ENCODE data around the gene NXNL2. TPM values are rescaled to one million over a fixed set of nuclear protein-coding genes. Genes with fewer than 3 reads are reported as not detected.

NXNL2 gene
- total RNA-seq, 1 experiment from 2014 or later, result 0.66 TPM

- peak; percentile 7 for DNase-seq
- Histone ChIP-seq H3K4me2 (ENCODE audit: low read length) (no peak overlapping the region), H3K4me1 (ENCODE audit: insufficient read depth, low read length) (peaks cover 10% of the 10 kb centered on the region; the same call in 1 of the 2 replicates), H3K27me3 (ENCODE audit: low read length) (no peaks in the 10 kb centered on the region), H3K9ac (ENCODE audit: low read length) (no peak overlapping the region), H3F3A (ENCODE audit: low read length, unreplicated experiment) (no peaks in the 10 kb centered on the region), H3K4me3 (ENCODE audit: low read length) (no peak overlapping the region), H3K9me3 (ENCODE audit: low read length) (no peaks in the 10 kb centered on the region), H2AFZ (ENCODE audit: low read length) (no peak overlapping the region), H3K9me2 (replicated peaks; ENCODE audit: low read length) (no peaks in the 10 kb centered on the region), H3K27ac (ENCODE audit: low read length) (no peak overlapping the region), H3K36me3 (ENCODE audit: low read depth, low read length) (no peaks in the 10 kb centered on the region), H3K79me2 (ENCODE audit: low read length) (no peaks in the 10 kb centered on the region), H4K20me1 (ENCODE audit: low read length) (no peaks in the 10 kb centered on the region)
- POLR2A ChIA-PET (ENCODE audit: unreplicated experiment), result interaction anchor here (0.6 kb wide), 1 partner anchor 181 kb away, joined by 3 read pairs; no protein-coding TSS in a partner anchor
- TF ChIP-seq, protein P1, sequence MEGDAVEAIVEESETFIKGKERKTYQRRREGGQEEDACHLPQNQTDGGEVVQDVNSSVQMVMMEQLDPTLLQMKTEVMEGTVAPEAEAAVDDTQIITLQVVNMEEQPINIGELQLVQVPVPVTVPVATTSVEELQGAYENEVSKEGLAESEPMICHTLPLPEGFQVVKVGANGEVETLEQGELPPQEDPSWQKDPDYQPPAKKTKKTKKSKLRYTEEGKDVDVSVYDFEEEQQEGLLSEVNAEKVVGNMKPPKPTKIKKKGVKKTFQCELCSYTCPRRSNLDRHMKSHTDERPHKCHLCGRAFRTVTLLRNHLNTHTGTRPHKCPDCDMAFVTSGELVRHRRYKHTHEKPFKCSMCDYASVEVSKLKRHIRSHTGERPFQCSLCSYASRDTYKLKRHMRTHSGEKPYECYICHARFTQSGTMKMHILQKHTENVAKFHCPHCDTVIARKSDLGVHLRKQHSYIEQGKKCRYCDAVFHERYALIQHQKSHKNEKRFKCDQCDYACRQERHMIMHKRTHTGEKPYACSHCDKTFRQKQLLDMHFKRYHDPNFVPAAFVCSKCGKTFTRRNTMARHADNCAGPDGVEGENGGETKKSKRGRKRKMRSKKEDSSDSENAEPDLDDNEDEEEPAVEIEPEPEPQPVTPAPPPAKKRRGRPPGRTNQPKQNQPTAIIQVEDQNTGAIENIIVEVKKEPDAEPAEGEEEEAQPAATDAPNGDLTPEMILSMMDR (conservative IDR thresholded peaks at IDR 0.05; ENCODE audit: low read depth, low read length), result no peak
- no peak for TF ChIP-seq EZH2phosphoT487 (IDR thresholded peaks at IDR 0.05; ENCODE audit: borderline replicate concordance, low read length)
- TF ChIP-seq EZH2 (IDR thresholded peaks at IDR 0.05; ENCODE audit: low read length, unreplicated experiment), result no peak
- CTCF ChIA-PET, result interaction anchor here (1.0 kb wide), 1 partner anchor 504 kb away, joined by 3 read pairs; no protein-coding TSS in a partner anchor
- BruUV-seq (replicated peaks), result no TSS peak
- intact Hi-C loops (cut with micrococcal nuclease), result no loop called here
- ATAC-seq, result no peak
These were observed 46.0 kb downstream of the NXNL2 start for GRCh38 chr9:88580961-88581360.

- ATAC-seq (peak; percentile 51), DNase-seq (peak; percentile 54)
- Histone ChIP-seq H4K20me1 (ENCODE audit: low read length) (no peaks in the 10 kb centered on the region), H3K9ac (ENCODE audit: low read length) (no peak overlapping the region), H3K36me3 (ENCODE audit: low read depth, low read length) (no peaks in the 10 kb centered on the region), H3K27ac (ENCODE audit: low read length) (no peak overlapping the region), H3K79me2 (ENCODE audit: low read length) (no peaks in the 10 kb centered on the region), H3K9me2 (replicated peaks; ENCODE audit: low read length) (no peaks in the 10 kb centered on the region), H3K4me1 (ENCODE audit: insufficient read depth, low read length) (peaks cover 8% of the 10 kb centered on the region; the same call in 1 of the 2 replicates), H3K4me2 (ENCODE audit: low read length) (peak overlapping the region; percentile 15; the same call in 1 of the 2 replicates), H3K4me3 (ENCODE audit: low read length) (no peak overlapping the region), H3K27me3 (ENCODE audit: low read length) (no peaks in the 10 kb centered on the region), H2AFZ (ENCODE audit: low read length) (no peak overlapping the region), H3F3A (ENCODE audit: low read length, unreplicated experiment) (no peaks in the 10 kb centered on the region), H3K9me3 (ENCODE audit: low read length) (no peaks in the 10 kb centered on the region)
- ChIA-PET POLR2A (ENCODE audit: unreplicated experiment) (no interaction called here), CTCF (interaction anchor here (0.6 kb wide), 1 partner anchor 609 kb away, joined by 3 read pairs; no protein-coding TSS in a partner anchor)
- BruUV-seq (replicated peaks), result no TSS peak
- TF ChIP-seq EZH2 (IDR thresholded peaks at IDR 0.05; ENCODE audit: low read length, unreplicated experiment) (no peak), EZH2phosphoT487 (IDR thresholded peaks at IDR 0.05; ENCODE audit: borderline replicate concordance, low read length) (no peak)
- TF ChIP-seq, protein P1 (conservative IDR thresholded peaks at IDR 0.05; ENCODE audit: low read depth, low read length), result no peak
- intact Hi-C loops (cut with micrococcal nuclease), result no loop called here
These were observed 49.1 kb downstream of the NXNL2 start for GRCh38 chr9:88583901-88584596.

GRCh38 chr9:88585426-88585825, 50.4 kb downstream of the NXNL2 start:
- H3K36me3 ChIP-seq (ENCODE audit: low read depth, low read length), result no peaks in the 10 kb centered on the region
- H3K27me3 ChIP-seq (ENCODE audit: low read length), result no peaks in the 10 kb centered on the region
- H3K27ac ChIP-seq (ENCODE audit: low read length), result no peak overlapping the region
- no peaks in the 10 kb centered on the region for H3F3A ChIP-seq (ENCODE audit: low read length, unreplicated experiment)
- no peaks in the 10 kb centered on the region for H4K20me1 ChIP-seq (ENCODE audit: low read length)
- no peak for ATAC-seq
- H3K4me1 ChIP-seq (ENCODE audit: insufficient read depth, low read length), result peaks cover 8% of the 10 kb centered on the region; the same call in 1 of the 2 replicates
- DNase-seq, result no peak
- H3K9me3 ChIP-seq (ENCODE audit: low read length), result no peaks in the 10 kb centered on the region
- H3K79me2 ChIP-seq (ENCODE audit: low read length), result no peaks in the 10 kb centered on the region
- no peak overlapping the region for H3K4me3 ChIP-seq (ENCODE audit: low read length)
- H3K9me2 ChIP-seq (replicated peaks; ENCODE audit: low read length), result no peaks in the 10 kb centered on the region
- no peak overlapping the region for H3K4me2 ChIP-seq (ENCODE audit: low read length)
- BruUV-seq (replicated peaks), result no TSS peak
- ChIA-PET CTCF (no interaction called here), POLR2A (ENCODE audit: unreplicated experiment) (no interaction called here)
- no peak overlapping the region for H2AFZ ChIP-seq (ENCODE audit: low read length)
- TF ChIP-seq, protein P1 (conservative IDR thresholded peaks at IDR 0.05; ENCODE audit: low read depth, low read length), result no peak
- TF ChIP-seq EZH2 (IDR thresholded peaks at IDR 0.05; ENCODE audit: low read length, unreplicated experiment), result no peak
- no peak for TF ChIP-seq EZH2phosphoT487 (IDR thresholded peaks at IDR 0.05; ENCODE audit: borderline replicate concordance, low read length)
- intact Hi-C loops (cut with micrococcal nuclease), result no loop called here
- no peak overlapping the region for H3K9ac ChIP-seq (ENCODE audit: low read length)
